Measurements from ENCODE around the gene GDPD5.

Gene GDPD5

DNA sequence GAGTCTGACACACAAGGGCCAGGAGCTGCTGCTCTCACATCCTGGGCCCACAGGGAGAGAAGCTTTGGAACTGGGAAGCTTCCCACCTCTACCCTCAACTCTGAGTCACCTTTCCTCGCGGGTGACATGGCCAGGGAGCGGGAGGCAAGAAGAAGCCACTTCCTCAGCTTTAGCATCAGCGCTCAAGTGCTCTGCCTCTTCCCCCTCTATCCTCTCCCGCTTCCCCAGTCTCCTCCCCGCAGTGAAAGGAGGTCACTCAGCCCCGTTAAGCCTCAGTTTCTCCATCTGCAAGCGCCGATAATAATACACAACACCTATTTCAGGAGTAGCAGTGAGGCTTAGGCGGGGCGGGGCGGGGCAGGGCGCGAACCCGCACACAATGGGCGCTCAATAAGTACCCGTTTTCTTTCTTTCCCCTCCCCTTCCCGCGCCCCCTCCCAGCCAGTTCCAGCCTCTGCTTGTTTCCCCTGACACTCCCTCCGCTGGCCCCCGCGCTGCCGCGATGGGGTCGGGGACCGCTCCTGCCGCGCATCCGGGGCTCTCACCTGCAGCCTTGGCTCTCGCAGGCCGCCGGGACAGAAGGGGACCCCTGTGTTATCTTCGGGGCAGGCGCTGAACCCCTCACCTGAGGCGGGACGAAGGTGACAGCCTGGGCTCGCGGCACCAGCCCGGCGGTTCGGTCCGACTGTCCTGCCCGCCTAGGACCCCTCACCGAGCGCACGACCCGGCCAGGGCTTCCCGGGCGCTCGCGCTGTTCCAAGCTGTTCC lies 892 bp downstream of the GDPD5 start (continued):
- TF ChIP-seq, protein P1, sequence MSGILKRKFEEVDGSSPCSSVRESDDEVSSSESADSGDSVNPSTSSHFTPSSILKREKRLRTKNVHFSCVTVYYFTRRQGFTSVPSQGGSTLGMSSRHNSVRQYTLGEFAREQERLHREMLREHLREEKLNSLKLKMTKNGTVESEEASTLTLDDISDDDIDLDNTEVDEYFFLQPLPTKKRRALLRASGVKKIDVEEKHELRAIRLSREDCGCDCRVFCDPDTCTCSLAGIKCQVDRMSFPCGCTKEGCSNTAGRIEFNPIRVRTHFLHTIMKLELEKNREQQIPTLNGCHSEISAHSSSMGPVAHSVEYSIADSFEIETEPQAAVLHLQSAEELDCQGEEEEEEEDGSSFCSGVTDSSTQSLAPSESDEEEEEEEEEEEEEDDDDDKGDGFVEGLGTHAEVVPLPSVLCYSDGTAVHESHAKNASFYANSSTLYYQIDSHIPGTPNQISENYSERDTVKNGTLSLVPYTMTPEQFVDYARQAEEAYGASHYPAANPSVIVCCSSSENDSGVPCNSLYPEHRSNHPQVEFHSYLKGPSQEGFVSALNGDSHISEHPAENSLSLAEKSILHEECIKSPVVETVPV (CRISPR knock-in tag; IDR thresholded peaks at IDR 0.05), result no peak
- TF ChIP-seq GLIS3 (CRISPR knock-in tag; IDR thresholded peaks at IDR 0.05) (no peak), PATZ1 (CRISPR knock-in tag; IDR thresholded peaks at IDR 0.05; ENCODE audit: borderline replicate concordance) (no peak), ZNF70 (CRISPR knock-in tag; IDR thresholded peaks at IDR 0.05) (no peak)

DNA sequence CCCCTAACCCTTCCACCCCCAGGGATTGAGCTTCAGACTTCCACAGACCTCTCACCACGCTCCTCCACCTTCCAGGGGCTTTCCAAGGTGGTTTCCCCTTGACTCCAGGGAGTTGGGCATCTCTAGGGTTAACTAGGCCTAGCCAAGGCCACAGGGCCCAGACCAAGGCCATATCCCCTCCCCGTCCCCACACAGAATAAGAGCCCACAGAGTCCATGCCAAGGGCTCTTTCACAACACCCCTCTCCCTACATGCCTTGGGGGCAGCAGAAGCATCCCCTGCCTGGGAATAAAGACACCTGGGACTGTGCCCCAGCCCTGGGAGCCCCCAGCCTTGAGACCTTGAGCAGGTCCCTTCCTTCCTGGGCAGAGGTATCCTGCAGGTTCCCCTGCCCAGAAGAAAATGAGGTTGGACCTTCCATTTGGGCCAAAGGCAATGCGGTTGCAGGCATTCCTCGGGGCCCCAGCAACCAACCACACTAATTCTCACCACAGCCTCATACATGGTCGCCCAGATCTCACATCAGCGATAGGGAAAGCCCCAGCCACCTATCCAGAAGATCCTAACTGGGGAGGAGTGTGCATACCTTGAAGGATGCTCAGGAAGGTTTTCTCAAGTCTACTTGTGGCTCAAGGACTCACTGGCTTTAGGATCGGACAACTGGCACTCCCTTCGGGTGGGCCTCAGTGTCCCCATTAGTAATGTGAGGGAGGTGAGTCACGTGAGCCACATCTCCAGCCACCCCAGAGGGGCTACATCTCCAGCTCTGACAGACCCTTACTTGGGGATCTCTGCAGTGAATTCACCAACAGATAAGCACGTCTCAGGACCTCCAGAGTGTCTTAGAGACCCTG lies 1.7 kb downstream of the GDPD5 start:
- ATAC-seq, result no peak

More for the DNA sequence above, 1.7 kb downstream of the GDPD5 start:
- TF ChIP-seq POU6F1 (CRISPR knock-in tag; IDR thresholded peaks at IDR 0.05; ENCODE audit: borderline replicate concordance, low read depth), result no peak
- no peak for TF ChIP-seq ARNTL (CRISPR knock-in tag; IDR thresholded peaks at IDR 0.05; ENCODE audit: borderline replicate concordance, low read depth)
- TF ChIP-seq CREB5 (CRISPR knock-in tag; IDR thresholded peaks at IDR 0.05; ENCODE audit: low read depth), result no peak
- no peak for TF ChIP-seq OSR1 (CRISPR knock-in tag; IDR thresholded peaks at IDR 0.05)
- TF ChIP-seq, protein P1 (CRISPR knock-in tag; IDR thresholded peaks at IDR 0.05), result no peak
- TF ChIP-seq TSHZ2 (CRISPR knock-in tag; IDR thresholded peaks at IDR 0.05), result no peak
- no peak for TF ChIP-seq TCF4 (CRISPR knock-in tag; IDR thresholded peaks at IDR 0.05; ENCODE audit: borderline replicate concordance)
- TF ChIP-seq PPARA (CRISPR knock-in tag; IDR thresholded peaks at IDR 0.05; ENCODE audit: borderline replicate concordance), result no peak
- TF ChIP-seq ZFP3 (CRISPR knock-in tag; IDR thresholded peaks at IDR 0.05), result no peak
- no peak for TF ChIP-seq RARB (CRISPR knock-in tag; IDR thresholded peaks at IDR 0.05)
- no peak for TF ChIP-seq SNAI2 (CRISPR knock-in tag; IDR thresholded peaks at IDR 0.05)
- no peak for TF ChIP-seq ZNF565 (CRISPR knock-in tag; conservative IDR thresholded peaks at IDR 0.05; ENCODE audit: low read depth)
- no peak for TF ChIP-seq ZNF8 (CRISPR knock-in tag; IDR thresholded peaks at IDR 0.05)
- no peak for TF ChIP-seq PATZ1 (CRISPR knock-in tag; IDR thresholded peaks at IDR 0.05; ENCODE audit: borderline replicate concordance)
- TF ChIP-seq ISL1 (CRISPR knock-in tag; IDR thresholded peaks at IDR 0.05), result no peak
- no peak for TF ChIP-seq CSDC2 (CRISPR knock-in tag; IDR thresholded peaks at IDR 0.05)
- TF ChIP-seq BACH2 (CRISPR knock-in tag; IDR thresholded peaks at IDR 0.05; ENCODE audit: borderline replicate concordance), result no peak
- TF ChIP-seq ZC3H10 (CRISPR knock-in tag; IDR thresholded peaks at IDR 0.05), result no peak
